ENCODE results near the gene DDOST.

- TF ChIP-seq CTCF (IDR thresholded peaks at IDR 0.05; ENCODE audit: borderline replicate concordance, extremely low read depth, low read length, poor library complexity, severe bottlenecking) = no peak
- no peak for TF ChIP-seq EZH2 (IDR thresholded peaks at IDR 0.05; ENCODE audit: borderline replicate concordance, low read depth, low read length, severe bottlenecking)
Observed at GRCh38 chr1:20616847-20617487, 44.2 kb downstream of the DDOST start.
